DND-41 (cell line): ENCODE measurements around the gene MC3R.

ENCODE experiments used
- CTCF ChIP-seq: IDR thresholded peaks from 2 replicates; pipeline ENCODE4 v1.5.1; 2012; ENCODE audit warnings: borderline replicate concordance, low read length, moderate library complexity, mild to moderate bottlenecking; ENCODE audit not compliant: poor library complexity, severe bottlenecking; ENCODE audit errors: extremely low read depth
- EZH2 ChIP-seq: IDR thresholded peaks from 3 replicates; pipeline ENCODE4 v1.6.1; 2012; ENCODE audit warnings: borderline replicate concordance, low read depth, mild to moderate bottlenecking, moderate library complexity, low read length, inconsistent platforms; ENCODE audit not compliant: severe bottlenecking

- no peak for TF ChIP-seq CTCF
- TF ChIP-seq EZH2: no peak
These were observed 30.7 kb upstream of the MC3R start for GRCh38 chr20:56217829-56218228.
